ENCODE data around the gene EFNA3. TPM values are rescaled to one million over a fixed set of nuclear protein-coding genes. Genes with fewer than 3 reads are reported as not detected.
A peak's percentile ranks its signal among the peaks of the same experiment; 100 is the strongest.

Gene EFNA3
- total RNA-seq, 4 donors from 2014 or later = 0.55 to 1.8 (median 1.6) TPM; not detected in 1

DNA sequence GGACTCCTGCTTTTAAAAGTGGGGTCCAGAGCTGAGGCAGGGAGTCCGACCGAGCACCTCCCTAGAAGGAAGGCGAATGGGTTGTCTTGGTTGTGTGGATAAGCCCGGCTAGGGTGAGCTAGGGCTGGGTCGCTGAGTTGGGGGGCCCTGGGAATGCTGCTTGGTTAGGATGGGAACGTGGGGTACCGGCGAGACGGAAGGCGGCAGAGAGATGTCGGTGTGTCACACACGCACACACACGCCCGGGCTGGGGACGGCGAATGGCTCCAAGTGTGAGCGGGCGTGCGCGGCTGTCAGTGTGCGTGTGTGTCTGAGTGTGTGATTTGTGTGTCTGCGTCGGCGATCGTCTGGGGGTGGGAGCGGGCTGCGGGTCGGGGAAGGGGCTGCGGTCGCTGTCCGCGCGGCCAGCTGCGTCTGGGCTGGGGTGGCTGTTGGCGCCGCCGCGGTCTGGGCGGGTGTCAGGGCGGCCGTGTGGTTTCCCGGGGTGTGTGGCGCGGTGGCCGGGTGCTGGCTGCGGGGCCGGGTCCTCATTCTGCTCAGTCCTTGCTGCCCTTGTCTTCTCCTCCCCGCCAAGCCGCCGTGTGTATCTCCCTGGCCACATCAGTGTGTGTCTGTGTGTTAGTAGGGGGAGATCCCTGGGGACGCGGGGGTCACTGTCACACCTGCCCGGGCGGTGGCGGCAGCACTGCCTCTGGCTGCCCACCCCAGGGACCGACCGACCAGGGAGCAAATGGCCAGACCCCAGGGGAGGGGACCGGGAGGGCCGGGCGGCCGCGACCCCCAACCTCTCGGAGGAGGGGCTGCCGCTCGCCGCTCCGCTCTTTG, 1.1 kb downstream of the EFNA3 start:
- no peaks in the 10 kb centered on the region for H3K9me3 ChIP-seq
- intact Hi-C loops (cut with DNase I; ENCODE audit: low total_unique reads) (no loop called here), in situ Hi-C loops (cut with MboI; ENCODE audit: low sequenced_read_pairs in 4 of 4) (no loop called here)
- H3K4me1 ChIP-seq = peaks cover 42 to 46% of the 10 kb centered on the region in 2 donors
- TF ChIP-seq POLR2A (IDR thresholded peaks at IDR 0.05) = no peak
- TF ChIP-seq, protein P1, sequence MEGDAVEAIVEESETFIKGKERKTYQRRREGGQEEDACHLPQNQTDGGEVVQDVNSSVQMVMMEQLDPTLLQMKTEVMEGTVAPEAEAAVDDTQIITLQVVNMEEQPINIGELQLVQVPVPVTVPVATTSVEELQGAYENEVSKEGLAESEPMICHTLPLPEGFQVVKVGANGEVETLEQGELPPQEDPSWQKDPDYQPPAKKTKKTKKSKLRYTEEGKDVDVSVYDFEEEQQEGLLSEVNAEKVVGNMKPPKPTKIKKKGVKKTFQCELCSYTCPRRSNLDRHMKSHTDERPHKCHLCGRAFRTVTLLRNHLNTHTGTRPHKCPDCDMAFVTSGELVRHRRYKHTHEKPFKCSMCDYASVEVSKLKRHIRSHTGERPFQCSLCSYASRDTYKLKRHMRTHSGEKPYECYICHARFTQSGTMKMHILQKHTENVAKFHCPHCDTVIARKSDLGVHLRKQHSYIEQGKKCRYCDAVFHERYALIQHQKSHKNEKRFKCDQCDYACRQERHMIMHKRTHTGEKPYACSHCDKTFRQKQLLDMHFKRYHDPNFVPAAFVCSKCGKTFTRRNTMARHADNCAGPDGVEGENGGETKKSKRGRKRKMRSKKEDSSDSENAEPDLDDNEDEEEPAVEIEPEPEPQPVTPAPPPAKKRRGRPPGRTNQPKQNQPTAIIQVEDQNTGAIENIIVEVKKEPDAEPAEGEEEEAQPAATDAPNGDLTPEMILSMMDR (IDR thresholded peaks at IDR 0.05 in 4 of 5, conservative IDR thresholded peaks at IDR 0.05 in 1 of 5) = no peak
- DNase-seq (no peak), ATAC-seq (no peak)
- peaks cover 51 to 56% (median 54%) of the 10 kb centered on the region in 3 donors for H3K27me3 ChIP-seq
- H3K4me3 ChIP-seq = peak overlapping the region in 3 of 4 donors; percentile 34 to 68 (median 46)
- H3K36me3 ChIP-seq = no peaks in the 10 kb centered on the region
- H3K27ac ChIP-seq = no peak overlapping the region

DNA sequence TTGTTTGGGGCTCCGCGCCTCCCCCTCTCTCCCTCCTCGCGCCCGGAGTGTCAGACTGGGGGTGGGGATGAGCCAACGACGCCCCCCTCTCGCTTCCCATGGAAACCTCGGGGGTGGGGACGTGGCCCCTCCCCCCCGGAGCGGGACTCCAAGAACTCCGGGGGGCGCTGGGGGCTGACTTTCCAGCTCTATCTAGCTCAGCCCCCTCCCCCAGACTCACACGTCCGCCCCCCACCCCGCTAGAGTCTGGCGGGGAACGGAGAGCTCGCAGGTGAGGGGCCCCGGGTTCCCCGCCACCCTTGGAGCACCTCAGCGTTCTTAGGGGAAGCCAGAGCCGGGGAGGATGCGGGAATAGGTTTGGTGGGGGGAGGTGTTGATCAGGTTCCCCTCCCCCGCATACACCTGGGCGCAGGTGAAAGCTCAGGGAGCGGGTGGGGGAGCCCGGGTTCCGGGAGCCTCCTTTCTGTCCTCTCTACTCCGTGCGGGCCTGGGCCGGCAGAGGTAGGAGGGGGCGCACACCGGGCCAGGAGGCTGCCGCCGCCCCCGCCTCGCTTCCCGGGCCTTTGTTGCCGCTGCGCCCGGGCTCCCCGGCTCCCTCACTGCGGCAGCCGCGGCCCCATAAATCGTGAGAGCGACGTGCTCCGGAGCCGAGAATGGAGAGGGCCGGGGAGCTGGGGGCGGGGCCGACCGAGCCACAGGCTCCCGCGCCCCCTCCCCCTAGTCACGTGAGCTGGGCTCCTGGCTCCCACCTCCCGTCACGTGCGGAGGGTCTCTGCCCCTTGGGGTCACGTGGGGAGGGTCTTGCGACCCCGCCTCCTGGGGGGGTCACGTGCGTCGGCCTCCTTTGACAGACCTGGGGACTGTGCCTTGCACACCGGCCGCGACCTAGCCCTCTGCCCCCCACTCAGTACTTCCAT, 1.9 kb downstream of the EFNA3 start:
- Histone ChIP-seq H3K9me3 (no peaks in the 10 kb centered on the region), H3K27ac (no peak overlapping the region), H3K27me3 (peaks cover 51 to 56% (median 54%) of the 10 kb centered on the region in 3 donors), H3K4me1 (peaks cover 44 to 48% of the 10 kb centered on the region in 2 donors), H3K36me3 (no peaks in the 10 kb centered on the region), H3K4me3 (peak overlapping the region in 3 of 4 donors; percentile 34 to 68 (median 46))
- no peak for TF ChIP-seq POLR2A (IDR thresholded peaks at IDR 0.05)
- TF ChIP-seq, protein P1 (IDR thresholded peaks at IDR 0.05 in 4 of 5, conservative IDR thresholded peaks at IDR 0.05 in 1 of 5) = no peak
- intact Hi-C loops (cut with DNase I; ENCODE audit: low total_unique reads) (no loop called here), in situ Hi-C loops (cut with MboI; ENCODE audit: low sequenced_read_pairs in 4 of 4) (no loop called here)
- no peak for ATAC-seq
- DNase-seq = no peak

DNA sequence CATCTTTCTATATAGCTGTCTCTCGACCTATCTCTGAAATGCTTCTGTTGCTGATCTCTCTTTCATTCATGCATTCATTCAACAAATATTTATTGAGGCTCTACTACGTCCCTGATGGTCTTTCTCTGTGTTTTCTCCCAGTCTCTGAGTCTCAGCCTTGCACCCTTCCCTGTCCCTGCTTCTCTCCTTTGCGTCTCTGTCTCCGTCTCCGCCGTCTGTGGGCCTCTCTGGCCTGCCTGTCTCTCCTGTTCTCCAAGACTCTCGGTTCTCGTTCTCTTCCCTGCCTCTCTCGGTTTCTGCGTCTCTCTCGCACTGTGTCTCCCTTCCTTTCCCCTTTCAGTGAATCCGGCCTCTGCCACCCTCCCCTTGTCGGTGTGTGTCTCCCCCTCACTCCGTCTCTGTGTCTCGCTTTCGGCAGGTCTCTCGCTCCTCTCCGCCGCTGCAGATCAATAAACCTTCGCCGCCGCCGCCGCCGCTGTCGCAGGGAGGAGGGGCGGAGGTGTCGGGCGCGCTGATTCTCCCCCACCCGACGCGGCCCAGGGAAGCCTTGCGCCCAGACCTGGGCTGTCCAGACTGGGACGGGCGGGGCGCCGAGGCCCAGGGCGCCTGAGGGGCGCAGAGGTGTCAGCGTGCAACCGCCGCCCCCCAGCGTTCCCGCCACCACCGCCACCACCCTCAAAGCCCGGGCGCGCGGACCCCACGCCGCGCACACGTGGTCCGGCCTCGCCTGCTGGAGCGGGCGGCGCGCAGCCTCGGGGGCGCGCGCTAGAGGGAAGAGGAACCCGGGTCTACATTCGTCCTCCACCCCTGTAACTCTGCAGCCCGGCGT, 3.0 kb downstream of the EFNA3 start:
- H3K27ac ChIP-seq = no peak overlapping the region
- peak overlapping the region in 3 of 4 donors; percentile 14 to 68 (median 14) for H3K4me3 ChIP-seq
- peaks cover 46 to 54% of the 10 kb centered on the region in 2 donors for H3K4me1 ChIP-seq
- TF ChIP-seq, protein P1 (IDR thresholded peaks at IDR 0.05 in 4 of 5, conservative IDR thresholded peaks at IDR 0.05 in 1 of 5) = no peak
- TF ChIP-seq POLR2A (IDR thresholded peaks at IDR 0.05) = no peak
- intact Hi-C loops (cut with DNase I; ENCODE audit: low total_unique reads) = no loop called here
- H3K9me3 ChIP-seq = no peaks in the 10 kb centered on the region
- ATAC-seq = no peak
- no peak for DNase-seq
- H3K36me3 ChIP-seq = no peaks in the 10 kb centered on the region
- peaks cover 51 to 56% (median 54%) of the 10 kb centered on the region in 3 donors for H3K27me3 ChIP-seq
- in situ Hi-C loops (cut with MboI; ENCODE audit: low sequenced_read_pairs in 4 of 4) = no loop called here

DNA sequence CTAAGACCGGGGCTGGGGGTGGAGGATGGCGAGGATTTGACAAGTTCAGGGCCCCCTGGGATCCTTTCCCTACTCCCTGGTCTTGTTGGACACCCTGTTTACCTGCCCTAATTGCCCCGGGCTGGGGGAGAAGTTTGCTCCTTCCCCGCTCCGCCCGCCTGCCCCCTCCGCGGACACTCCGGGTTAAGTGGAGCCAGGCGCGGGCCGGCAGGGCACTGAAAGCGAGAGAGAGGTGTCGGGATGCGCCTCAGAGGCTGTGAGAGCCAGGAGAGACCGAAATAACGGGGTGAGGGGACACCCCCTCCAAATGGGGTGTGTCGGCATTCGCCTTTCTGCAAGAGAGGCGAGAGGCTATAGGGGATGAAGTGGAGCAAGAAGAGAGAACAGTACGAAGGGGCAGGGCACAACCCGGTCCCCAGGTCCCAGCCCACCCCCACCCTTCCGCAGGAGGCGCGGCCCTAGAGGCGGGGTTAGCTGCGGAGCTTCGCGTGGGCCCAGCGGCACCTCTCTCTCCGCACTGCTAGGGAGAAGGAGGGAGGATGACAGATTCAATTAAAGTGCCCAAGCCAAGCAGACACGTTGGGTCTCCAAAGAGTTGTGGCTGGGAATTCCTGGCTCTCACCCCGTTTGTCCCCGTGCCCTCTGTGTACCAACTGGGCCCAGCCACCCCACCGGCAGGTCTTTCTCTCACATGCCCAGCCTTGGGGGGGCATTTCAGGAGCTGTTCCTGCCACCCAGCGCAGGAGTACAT, 3.8 kb downstream of the EFNA3 start:
- ATAC-seq = no peak
- in situ Hi-C loops (cut with MboI; ENCODE audit: low sequenced_read_pairs in 4 of 4) = no loop called here
- TF ChIP-seq, protein P1 (IDR thresholded peaks at IDR 0.05 in 4 of 5, conservative IDR thresholded peaks at IDR 0.05 in 1 of 5) = no peak
- TF ChIP-seq POLR2A (IDR thresholded peaks at IDR 0.05) = no peak

More for the DNA sequence above, 3.8 kb downstream of the EFNA3 start:
- Histone ChIP-seq H3K27ac (no peak overlapping the region), H3K36me3 (no peaks in the 10 kb centered on the region), H3K4me3 (peak overlapping the region in 1 of 4 donors; percentile 14), H3K27me3 (peaks cover 51 to 56% (median 54%) of the 10 kb centered on the region in 3 donors), H3K9me3 (no peaks in the 10 kb centered on the region), H3K4me1 (peaks cover 46 to 54% of the 10 kb centered on the region in 2 donors)
- intact Hi-C loops (cut with DNase I; ENCODE audit: low total_unique reads) = no loop called here
- DNase-seq = no peak

Data from gastrocnemius medialis (tissue), 4 donors.